ENCODE data around the gene P3R3URF.

GRCh38 chr1:46148318-46148717 is 28.0 kb downstream of the P3R3URF start:
- TF ChIP-seq POLR2A (IDR thresholded peaks at IDR 0.05; ENCODE audit: low read depth, low read length) (no peak), POLR2AphosphoS5 (IDR thresholded peaks at IDR 0.05; ENCODE audit: low read depth, low read length) (no peak), TAF1 (IDR thresholded peaks at IDR 0.05; ENCODE audit: low read depth, low read length) (no peak)

All from GM12891 (cell line).